Cardiac ventricle fibroblast (primary cell): ENCODE data around the gene UNC45A. TPM values are rescaled to one million over a fixed set of nuclear protein-coding genes. Genes with fewer than 3 reads are reported as not detected.

Experiments
- total RNA-seq: library from RNA; depleted of rRNA; stranded (reverse); fragments of >200 nt; gene quantifications from 2 replicates; pipeline ENCODE4 v1.2.3, GENCODE V29; 2015

Gene UNC45A, protein sequence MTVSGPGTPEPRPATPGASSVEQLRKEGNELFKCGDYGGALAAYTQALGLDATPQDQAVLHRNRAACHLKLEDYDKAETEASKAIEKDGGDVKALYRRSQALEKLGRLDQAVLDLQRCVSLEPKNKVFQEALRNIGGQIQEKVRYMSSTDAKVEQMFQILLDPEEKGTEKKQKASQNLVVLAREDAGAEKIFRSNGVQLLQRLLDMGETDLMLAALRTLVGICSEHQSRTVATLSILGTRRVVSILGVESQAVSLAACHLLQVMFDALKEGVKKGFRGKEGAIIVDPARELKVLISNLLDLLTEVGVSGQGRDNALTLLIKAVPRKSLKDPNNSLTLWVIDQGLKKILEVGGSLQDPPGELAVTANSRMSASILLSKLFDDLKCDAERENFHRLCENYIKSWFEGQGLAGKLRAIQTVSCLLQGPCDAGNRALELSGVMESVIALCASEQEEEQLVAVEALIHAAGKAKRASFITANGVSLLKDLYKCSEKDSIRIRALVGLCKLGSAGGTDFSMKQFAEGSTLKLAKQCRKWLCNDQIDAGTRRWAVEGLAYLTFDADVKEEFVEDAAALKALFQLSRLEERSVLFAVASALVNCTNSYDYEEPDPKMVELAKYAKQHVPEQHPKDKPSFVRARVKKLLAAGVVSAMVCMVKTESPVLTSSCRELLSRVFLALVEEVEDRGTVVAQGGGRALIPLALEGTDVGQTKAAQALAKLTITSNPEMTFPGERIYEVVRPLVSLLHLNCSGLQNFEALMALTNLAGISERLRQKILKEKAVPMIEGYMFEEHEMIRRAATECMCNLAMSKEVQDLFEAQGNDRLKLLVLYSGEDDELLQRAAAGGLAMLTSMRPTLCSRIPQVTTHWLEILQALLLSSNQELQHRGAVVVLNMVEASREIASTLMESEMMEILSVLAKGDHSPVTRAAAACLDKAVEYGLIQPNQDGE
- 53.8 and 56.3 TPM in 2 replicates for total RNA-seq

DNA sequence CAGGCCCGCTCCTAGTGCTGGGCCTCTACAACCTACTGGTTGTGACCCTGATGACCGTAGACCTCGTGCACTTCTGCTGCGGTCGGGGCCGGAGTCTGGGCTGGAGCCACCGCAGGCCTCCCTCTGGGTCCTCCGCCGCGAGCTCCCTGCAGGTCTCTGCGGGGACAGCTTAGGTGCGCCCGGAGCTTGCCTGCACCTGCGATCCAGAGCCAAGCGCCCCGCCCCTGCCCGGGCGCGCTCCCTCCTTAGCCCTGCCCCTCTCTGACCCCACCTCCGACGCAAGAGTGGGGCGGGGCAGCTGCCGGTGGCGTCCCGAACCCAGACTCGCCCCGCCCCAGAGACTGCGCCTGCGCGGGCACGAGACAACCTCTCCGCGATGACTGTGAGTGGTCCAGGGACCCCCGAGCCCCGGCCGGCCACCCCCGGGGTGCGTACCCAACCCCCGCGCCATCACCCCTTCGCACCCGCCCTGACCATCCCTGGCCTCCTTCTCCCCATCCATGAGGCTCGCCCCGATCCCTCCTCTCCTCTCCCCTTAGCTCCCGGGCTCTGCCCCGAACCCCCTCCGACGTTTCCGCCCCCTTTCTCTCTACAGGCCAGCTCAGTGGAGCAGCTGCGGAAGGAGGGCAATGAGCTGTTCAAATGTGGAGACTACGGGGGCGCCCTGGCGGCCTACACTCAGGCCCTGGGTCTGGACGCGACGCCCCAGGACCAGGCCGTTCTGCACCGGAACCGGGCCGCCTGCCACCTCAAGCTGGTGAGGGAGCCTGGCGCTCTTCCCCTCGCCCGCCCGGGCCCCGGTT is at the start of gene UNC45A:
Gene UNC45A, plus strand, starts transcription at position 337 of the 803 bp plus-strand sequence. Its CDS starts 40 bp downstream, at position 377.

DNA sequence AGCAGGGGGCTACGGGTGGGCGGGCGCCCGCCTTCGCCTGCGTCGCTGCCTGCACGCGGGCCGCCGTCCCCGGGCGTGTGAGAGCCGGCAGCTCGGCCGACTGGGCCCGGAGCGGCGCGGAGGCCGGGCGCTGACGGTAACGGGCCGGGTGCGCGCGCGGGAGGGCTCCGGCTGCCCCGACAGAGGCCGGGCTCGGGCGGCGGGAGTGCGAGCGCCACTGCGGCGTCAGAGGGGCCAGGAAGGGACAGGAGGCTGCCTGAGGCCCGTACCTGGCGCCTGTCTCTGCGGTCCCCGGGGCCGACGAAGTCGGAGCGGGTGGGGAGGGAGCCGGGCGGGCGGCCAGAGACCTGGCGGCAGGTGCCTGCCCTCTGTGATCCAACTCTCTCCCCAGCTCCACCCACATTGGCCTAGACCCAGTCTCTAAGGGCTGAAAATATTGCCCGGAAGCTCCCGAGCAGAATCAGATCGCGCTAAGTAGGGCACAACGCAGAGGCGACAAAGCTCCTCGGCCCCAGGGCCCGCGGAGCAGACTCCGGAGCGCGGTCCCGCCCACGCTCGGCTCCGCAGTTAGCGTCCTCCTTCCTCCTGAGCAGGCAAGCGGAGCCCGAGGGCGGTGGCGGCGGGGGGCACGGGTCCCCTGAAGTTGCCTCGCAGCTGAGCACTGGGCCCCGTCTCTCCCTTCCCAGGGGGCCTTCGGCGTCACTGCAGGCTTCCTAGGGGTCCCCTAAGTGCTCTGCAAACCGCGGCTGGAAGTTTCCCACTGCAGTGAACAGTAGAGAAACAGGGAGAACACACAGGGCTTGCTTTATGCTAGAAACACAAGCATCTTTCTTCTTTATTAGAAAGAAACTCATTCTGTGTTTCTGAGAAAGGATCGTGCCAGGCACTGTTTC is 32.0 kb upstream of the UNC45A start, which contains the start of gene MAN2A2:
Gene MAN2A2, plus strand, starts transcription at position 463 of the 893 bp plus-strand sequence. CDS start 906 bp downstream, outside the sequence.

DNA sequence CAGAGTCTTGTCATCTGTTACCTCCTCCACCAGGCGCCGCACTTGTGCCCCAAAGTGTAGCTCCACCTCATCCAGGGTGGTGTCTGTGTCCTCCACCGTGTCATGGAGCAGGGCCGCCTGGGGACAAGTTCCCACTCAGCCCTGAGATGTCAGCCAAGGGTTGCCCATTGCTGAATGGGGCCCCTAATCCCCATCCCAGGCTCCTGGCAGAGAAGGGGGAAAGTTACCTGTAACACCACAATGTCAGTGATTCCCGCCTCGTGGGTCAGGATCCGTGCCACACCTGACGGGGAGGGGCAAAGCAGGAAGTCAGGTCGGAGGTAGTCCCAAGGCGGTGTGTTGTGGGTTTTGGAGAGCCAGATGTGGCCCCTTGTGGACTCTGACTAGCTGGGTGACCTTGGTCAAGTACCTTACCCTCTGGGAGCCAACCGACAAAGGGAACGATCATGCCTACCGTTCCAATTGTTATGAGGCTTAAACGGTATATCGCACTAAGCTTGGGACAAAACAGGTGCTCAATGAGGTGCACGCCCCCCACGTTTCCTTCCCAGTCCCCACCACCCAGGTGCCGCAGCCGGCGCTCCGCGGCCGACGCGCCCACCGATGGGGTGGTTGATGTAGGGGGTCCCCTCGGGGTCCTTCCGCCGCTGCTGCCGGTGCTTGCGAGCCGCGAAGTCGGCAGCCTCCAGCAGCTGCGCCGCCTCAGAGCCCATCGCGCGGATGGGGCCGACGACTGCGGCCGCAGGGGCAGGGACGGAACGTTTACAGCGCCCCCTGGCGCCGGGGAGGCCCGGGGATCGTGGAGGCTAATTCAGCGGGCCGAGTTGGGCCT is 3.0 kb upstream of the UNC45A start, which contains the start of gene HDDC3:
Gene HDDC3, minus strand, starts transcription at position 722 of the 832 bp plus-strand sequence. Its CDS starts 9 bp downstream, at position 713.

DNA sequence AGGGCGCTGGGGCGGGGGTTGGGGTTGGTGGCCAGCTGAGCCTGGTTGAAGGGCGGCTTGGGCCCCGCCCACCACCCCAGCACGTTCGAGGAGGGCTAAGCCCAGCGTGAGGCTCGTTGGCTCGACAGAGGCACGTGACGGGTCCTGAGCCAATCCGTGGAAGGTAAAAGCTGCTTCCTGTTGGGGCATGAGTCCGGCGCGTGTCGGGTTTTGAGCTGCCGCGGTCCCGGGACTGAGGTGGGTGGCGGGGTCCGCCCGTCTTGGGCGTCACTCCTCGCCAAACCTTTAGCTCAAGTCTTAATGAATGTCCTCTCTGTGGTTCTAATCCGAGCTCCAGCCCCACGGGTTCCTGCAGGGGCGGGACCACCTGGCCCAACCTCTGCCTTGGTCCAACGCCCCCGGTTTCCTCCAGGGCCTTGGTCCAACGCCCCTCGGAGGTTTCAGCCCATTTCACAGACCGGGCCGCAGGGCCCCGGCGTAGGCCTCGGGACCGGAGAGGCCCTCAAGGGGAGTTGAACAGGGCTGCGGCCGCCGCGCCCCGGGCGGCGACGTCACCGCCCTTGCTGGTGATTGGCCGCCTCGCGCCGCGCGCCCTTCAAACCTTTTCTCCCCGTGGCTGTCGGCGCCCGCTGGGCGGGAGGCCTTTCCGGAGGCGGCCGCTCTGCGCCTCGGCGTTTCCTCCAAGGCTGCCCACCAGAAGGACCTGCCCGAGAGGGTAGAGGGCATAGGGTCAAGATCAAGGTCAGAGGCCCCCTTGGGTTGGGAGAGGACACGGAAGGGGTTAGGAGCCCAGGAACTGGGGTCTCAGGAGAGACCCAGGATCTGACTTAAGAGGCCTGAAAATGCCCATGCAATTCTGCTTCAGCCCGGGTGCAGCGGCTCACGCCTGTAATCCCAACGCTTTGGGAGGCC is 19.9 kb downstream of the UNC45A start, which contains the start of gene RCCD1:
Gene RCCD1, plus strand, starts transcription at position 173 of the 912 bp plus-strand sequence. CDS start 1,851 bp downstream, outside the sequence.

DNA sequence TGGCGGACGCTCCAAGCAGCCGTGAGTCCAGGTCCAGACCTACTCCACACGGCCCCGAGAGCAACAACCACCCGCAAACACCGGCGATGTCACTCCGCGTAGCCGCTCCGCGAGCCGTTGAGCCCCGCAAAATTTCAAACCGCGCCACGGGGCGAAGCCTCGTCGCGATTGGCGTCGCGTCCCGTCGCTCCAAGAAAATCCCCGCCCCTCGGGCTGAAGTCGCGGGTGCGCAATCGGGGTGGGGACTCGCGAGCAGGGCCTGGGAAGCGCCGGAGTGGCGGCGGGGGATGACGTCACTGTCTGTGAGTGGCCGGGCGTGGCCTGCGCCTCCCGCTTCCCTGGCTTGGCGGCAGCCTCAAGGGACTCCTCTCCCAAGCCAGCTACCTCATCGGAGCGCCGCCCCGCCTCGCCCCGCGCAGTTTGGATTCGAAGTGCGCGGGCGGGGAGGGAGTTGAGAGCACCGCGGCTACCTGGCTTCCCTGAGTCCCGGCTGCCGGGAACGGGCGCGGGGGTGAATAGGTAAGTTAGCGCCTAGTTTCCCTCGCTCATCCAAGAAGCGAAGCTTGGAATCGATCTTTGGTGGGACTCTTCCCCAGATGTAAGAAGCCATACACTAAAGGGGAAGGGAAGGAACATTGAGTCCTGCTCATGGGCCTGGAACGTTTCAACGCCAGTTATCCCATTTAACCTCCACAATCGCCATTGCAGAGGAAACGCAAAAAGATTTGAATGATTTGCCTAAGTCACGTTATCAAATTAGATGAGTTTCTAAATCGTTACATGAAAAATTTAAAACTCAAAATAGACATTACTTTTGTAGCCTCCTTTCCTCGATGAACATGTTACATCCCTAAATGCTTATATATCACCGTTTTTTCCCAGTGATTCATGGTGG is 59.6 kb downstream of the UNC45A start, which contains the start of gene PRC1:
Gene PRC1, minus strand, starts transcription at position 119 of the 895 bp plus-strand sequence. Its CDS starts 118 bp downstream, at position 1.

Other genes with a start within 250 kb of the UNC45A start
- gene BLM, start 217.9 kb upstream of the UNC45A start, total RNA-seq: 0.64 and 2.4 TPM in 2 replicates
- 34.9 and 38.6 TPM in 2 replicates for gene FURIN, start 66.7 kb upstream of the UNC45A start, total RNA-seq
- gene FES, start 50.8 kb upstream of the UNC45A start, total RNA-seq: 21.8 and 32.7 TPM in 2 replicates
- gene MAN2A2, start 32.0 kb upstream of the UNC45A start, total RNA-seq: 8.2 and 10.9 TPM in 2 replicates
- 9.4 and 15.7 TPM in 2 replicates for gene HDDC3, start 2.7 kb upstream of the UNC45A start, total RNA-seq
- gene RCCD1, start 19.6 kb downstream of the UNC45A start, total RNA-seq: 8.9 and 9.1 TPM in 2 replicates
- gene PRC1, start 59.2 kb downstream of the UNC45A start, total RNA-seq: 8.7 and 18.5 TPM in 2 replicates
- 5.6 and 26.9 TPM in 2 replicates for gene VPS33B, start 87.3 kb downstream of the UNC45A start, total RNA-seq
- 0.87 and 0.93 TPM in 2 replicates for gene SV2B, start 165.0 kb downstream of the UNC45A start, total RNA-seq